KOPT-K1 (cell line): Measurements from ENCODE around the gene SMIM5.
"Not testable (repeated sequence)": the region's sequence is repeated elsewhere in the genome, so short reads cannot be mapped to it uniquely, and the experiment has no call there.

Source experiments
- H3K27ac ChIP-seq: fragments of 200-600 bp; sonication (generic); 2 replicates; pipeline ENCODE4 v1.5.1; 2016; ENCODE audit warnings: antibody characterized with exemption, mild to moderate bottlenecking, low read depth, low read length; ENCODE audit not compliant: poor library complexity, severe bottlenecking
- H3K36me3 ChIP-seq: fragments of 200-600 bp; sonication (generic); 2 replicates; pipeline ENCODE4 v1.5.1; 2017; ENCODE audit warnings: antibody characterized with exemption, mild to moderate bottlenecking, low read length, moderate library complexity; ENCODE audit not compliant: insufficient read depth
- H3K9me3 ChIP-seq: fragments of 200-600 bp; sonication (generic); 2 replicates; pipeline ENCODE4 v1.5.1; 2017; ENCODE audit warnings: antibody characterized with exemption, low read length, mild to moderate bottlenecking; ENCODE audit not compliant: insufficient read depth, poor library complexity, severe bottlenecking

SMIM5 gene

GRCh38 chr17:75632863-75633485 is at the start of gene SMIM5:
SMIM5 (plus strand) TSS chr17:75633434; CDS start chr17:75640202, 6,768 bp downstream.
- no peaks in the 10 kb centered on the region for H3K9me3 ChIP-seq
- peaks cover 27% of the 10 kb centered on the region; the same call in 1 of the 2 replicates for H3K36me3 ChIP-seq
- H3K27ac ChIP-seq, result no peak within 1 kb of the TSS

- no peaks in the 10 kb centered on the region for H3K36me3 ChIP-seq
- H3K27ac ChIP-seq, result no peak overlapping the region
- H3K9me3 ChIP-seq, result peaks cover 8% of the 10 kb centered on the region
These were observed 48.4 kb upstream of the SMIM5 start for GRCh38 chr17:75584849-75585175.

GRCh38 chr17:75587675-75588595 is 45.3 kb upstream of the SMIM5 start, which contains the start of gene MYO15B:
MYO15B (plus strand) TSS chr17:75587800; CDS start chr17:75588058, 258 bp downstream.
- Histone ChIP-seq H3K36me3 (no peaks in the 10 kb centered on the region), H3K9me3 (no peaks in the 10 kb centered on the region), H3K27ac (no peak within 1 kb of the TSS)

GRCh38 chr17:75588596-75589011 is 44.6 kb upstream of the SMIM5 start:
- Histone ChIP-seq H3K9me3 (no peaks in the 10 kb centered on the region), H3K27ac (peak overlapping the region; percentile 57), H3K36me3 (no peaks in the 10 kb centered on the region)

GRCh38 chr17:75589012-75589918 is 44.0 kb upstream of the SMIM5 start:
- H3K36me3 ChIP-seq, result no peaks in the 10 kb centered on the region
- H3K27ac ChIP-seq, result peak overlapping the region; percentile 57
- H3K9me3 ChIP-seq, result no peaks in the 10 kb centered on the region

- no peaks in the 10 kb centered on the region for H3K36me3 ChIP-seq
- H3K9me3 ChIP-seq, result no peaks in the 10 kb centered on the region
- H3K27ac ChIP-seq, result peak overlapping the region; percentile 57
These were observed 43.3 kb upstream of the SMIM5 start for GRCh38 chr17:75589919-75590303.

GRCh38 chr17:75590314-75590761 is 42.9 kb upstream of the SMIM5 start:
- Histone ChIP-seq H3K27ac (no peak overlapping the region), H3K36me3 (no peaks in the 10 kb centered on the region), H3K9me3 (no peaks in the 10 kb centered on the region)

- Histone ChIP-seq H3K9me3 (no peaks in the 10 kb centered on the region), H3K27ac (no peak overlapping the region), H3K36me3 (no peaks in the 10 kb centered on the region)
These were observed 42.1 kb upstream of the SMIM5 start for GRCh38 chr17:75590849-75591721.

- H3K27ac ChIP-seq, result no peak overlapping the region
- no peaks in the 10 kb centered on the region for H3K9me3 ChIP-seq
- H3K36me3 ChIP-seq, result no peaks in the 10 kb centered on the region
These were observed 41.4 kb upstream of the SMIM5 start for GRCh38 chr17:75591722-75592302.

GRCh38 chr17:75592348-75593020 is 40.8 kb upstream of the SMIM5 start:
- Histone ChIP-seq H3K9me3 (no peaks in the 10 kb centered on the region), H3K27ac (no peak overlapping the region), H3K36me3 (no peaks in the 10 kb centered on the region)

GRCh38 chr17:75593430-75593829 is 39.8 kb upstream of the SMIM5 start:
- not testable (repeated sequence) for H3K9me3 ChIP-seq, H3K36me3 ChIP-seq, H3K27ac ChIP-seq

GRCh38 chr17:75594499-75595283 is 38.5 kb upstream of the SMIM5 start:
- no peaks in the 10 kb centered on the region for H3K9me3 ChIP-seq
- no peak overlapping the region for H3K27ac ChIP-seq
- H3K36me3 ChIP-seq, result no peaks in the 10 kb centered on the region
